H9 (cell line): Measurements from ENCODE around the gene PARP1. TPM values are rescaled to one million over a fixed set of nuclear protein-coding genes. Genes with fewer than 3 reads are reported as not detected.

Source experiments
- DNase-seq: peaks from one replicate; pipeline ENCODE4 v3.0.0-alpha.2; 2017
- H2AFZ ChIP-seq: one replicate; pipeline ENCODE4 v1.6.1; 2013; ENCODE audit warnings: mild to moderate bottlenecking, low read length, control low read depth, moderate library complexity
- H2AK5ac ChIP-seq: 2 replicates; pipeline ENCODE4 v1.6.1; 2013; ENCODE audit warnings: low read length, control low read depth, mixed read lengths; ENCODE audit not compliant: insufficient read length
- H2BK120ac ChIP-seq: one replicate; pipeline ENCODE4 v1.6.1; 2013; ENCODE audit warnings: low read depth, mild to moderate bottlenecking, low read length, control low read depth, inconsistent platforms; ENCODE audit not compliant: poor library complexity, severe bottlenecking
- H2BK12ac ChIP-seq: 2 replicates; pipeline ENCODE4 v1.6.1; 2013; ENCODE audit warnings: low read length, control low read depth, mixed read lengths, low read depth; ENCODE audit not compliant: insufficient read length
- H2BK15ac ChIP-seq: 2 replicates; pipeline ENCODE4 v1.6.1; 2013; ENCODE audit warnings: low read depth, low read length, control low read depth
- H2BK20ac ChIP-seq: one replicate; pipeline ENCODE4 v1.6.1; 2013; ENCODE audit warnings: low read depth, mild to moderate bottlenecking, low read length, control low read depth, inconsistent platforms; ENCODE audit not compliant: poor library complexity, severe bottlenecking
- H2BK5ac ChIP-seq: 2 replicates; pipeline ENCODE4 v1.6.1; 2013; ENCODE audit warnings: low read length, control low read depth, mixed read lengths; ENCODE audit not compliant: insufficient read length
- H3K14ac ChIP-seq: 2 replicates; pipeline ENCODE4 v1.6.1; 2013; ENCODE audit warnings: low read length, control low read depth; ENCODE audit not compliant: insufficient read depth
- H3K18ac ChIP-seq: 2 replicates; pipeline ENCODE4 v1.6.1; 2013; ENCODE audit warnings: low read depth, mild to moderate bottlenecking, mixed read lengths, low read length, control low read depth; ENCODE audit not compliant: insufficient read length
- H3K23ac ChIP-seq: 2 replicates; pipeline ENCODE4 v1.6.1; 2013; ENCODE audit warnings: low read length, control low read depth, mixed read lengths, low read depth; ENCODE audit not compliant: insufficient read length
- H3K23me2 ChIP-seq: 2 replicates; pipeline ENCODE4 v1.6.1; 2013; ENCODE audit warnings: low read depth, mild to moderate bottlenecking, mixed read lengths, low read length, control low read depth; ENCODE audit not compliant: insufficient read length, poor library complexity, severe bottlenecking
- H3K27ac ChIP-seq: 2 replicates; pipeline ENCODE4 v1.5.1; 2013; ENCODE audit warnings: low read length, control low read depth, mixed read lengths, low read depth; ENCODE audit not compliant: insufficient read length
- H3K27me3 ChIP-seq: 2 replicates; pipeline ENCODE4 v1.6.1; 2013; ENCODE audit warnings: low read length, control low read depth, inconsistent platforms; ENCODE audit not compliant: insufficient read depth
- H3K4ac ChIP-seq: 2 replicates; pipeline ENCODE4 v1.6.1; 2013; ENCODE audit warnings: low read depth, mild to moderate bottlenecking, control low read depth, inconsistent platforms, low read length, moderate library complexity
- H3K4me1 ChIP-seq: 2 replicates; pipeline ENCODE4 v1.6.1; 2013; ENCODE audit warnings: low read length, control low read depth, inconsistent platforms; ENCODE audit not compliant: insufficient read depth
- H3K4me2 ChIP-seq: 2 replicates; pipeline ENCODE4 v1.6.1; 2013; ENCODE audit warnings: low read length, control low read depth, mixed read lengths; ENCODE audit not compliant: insufficient read length, insufficient read depth
- H3K56ac ChIP-seq: 2 replicates; pipeline ENCODE4 v1.6.1; 2013; ENCODE audit warnings: low read depth, mild to moderate bottlenecking, mixed read lengths, low read length, control low read depth; ENCODE audit not compliant: insufficient read length
- H3K79me1 ChIP-seq: 2 replicates; pipeline ENCODE4 v1.6.1; 2013; ENCODE audit warnings: low read depth, mild to moderate bottlenecking, moderate library complexity, low read length, control low read depth, inconsistent platforms; ENCODE audit not compliant: insufficient read depth, poor library complexity, severe bottlenecking
- H3K79me2 ChIP-seq: 2 replicates; pipeline ENCODE4 v1.6.1; 2013; ENCODE audit warnings: low read length, control low read depth, inconsistent platforms; ENCODE audit not compliant: insufficient read depth
- H3K9ac ChIP-seq: 2 replicates; pipeline ENCODE4 v1.6.1; 2013; ENCODE audit warnings: low read length, control low read depth, mixed read lengths; ENCODE audit not compliant: insufficient read length; ENCODE audit errors: extremely low read depth
- H3K9me3 ChIP-seq: one replicate; pipeline ENCODE4 v1.6.1; 2013; ENCODE audit warnings: low read depth, low read length, inconsistent platforms; ENCODE audit not compliant: control insufficient read depth
- H3T11ph ChIP-seq: one replicate; pipeline ENCODE4 v1.6.1; 2013; ENCODE audit warnings: mild to moderate bottlenecking, low read length, control low read depth, inconsistent platforms
- H4K20me1 ChIP-seq: one replicate; pipeline ENCODE4 v1.6.1; 2013; ENCODE audit not compliant: control insufficient read depth, insufficient read length, insufficient read depth
- H4K5ac ChIP-seq: 2 replicates; pipeline ENCODE4 v1.6.1; 2013; ENCODE audit warnings: low read depth, mild to moderate bottlenecking, mixed read lengths, low read length, control low read depth; ENCODE audit not compliant: insufficient read length
- H4K8ac ChIP-seq: replicated peaks from 2 replicates; pipeline ENCODE4 v1.6.1; 2013; ENCODE audit warnings: low read length, control low read depth, mixed read lengths, low read depth; ENCODE audit not compliant: insufficient read length
- H4K91ac ChIP-seq: 2 replicates; pipeline ENCODE4 v1.6.1; 2013; ENCODE audit warnings: low read depth, mild to moderate bottlenecking, moderate library complexity, mixed read lengths, low read length, control low read depth; ENCODE audit not compliant: insufficient read length
- H3K27ac Mint-ChIP-seq, 3 experiments: 2 replicates in 2 of 3; 3 replicates in 1 of 3; pipeline ENCODE4 v1.8.0; 2020 to 2021; ENCODE audit warnings: mixed read lengths in 3 of 3, mild to moderate bottlenecking in 1 of 3, moderate library complexity in 1 of 3
- H3K27me3 Mint-ChIP-seq: 2 replicates; pipeline ENCODE4 v1.8.0; 2021; ENCODE audit warnings: low read depth, mild to moderate bottlenecking, moderate library complexity, mixed read lengths
- H3K36me3 Mint-ChIP-seq, 3 experiments: 2 replicates in 2 of 3; 3 replicates in 1 of 3; pipeline ENCODE4 v1.8.0; 2020 to 2021; ENCODE audit warnings: low read depth in 3 of 3, mixed read lengths in 3 of 3; ENCODE audit not compliant: insufficient read depth in 1 of 3
- H3K4me1 Mint-ChIP-seq, 2 experiments: 2 replicates each; pipeline ENCODE4 v1.8.0; 2020; ENCODE audit warnings: mixed read lengths in 2 of 2
- H3K4me3 Mint-ChIP-seq, 2 experiments: 2 replicates in 1 of 2; 3 replicates in 1 of 2; pipeline ENCODE4 v1.8.0; 2020 to 2021; ENCODE audit warnings: mild to moderate bottlenecking in 2 of 2, mixed read lengths in 2 of 2, moderate library complexity in 1 of 2
- H3K9me3 Mint-ChIP-seq, 2 experiments: 2 replicates in 1 of 2; 3 replicates in 1 of 2; pipeline ENCODE4 v1.8.0; 2020; ENCODE audit warnings: mild to moderate bottlenecking in 2 of 2, mixed read lengths in 2 of 2, moderate library complexity in 1 of 2
- WGBS: extraction: QIAGEN DNeasy Blood & Tissue Kit; methylation state at CpG from one replicate; pipeline ENCODE4 v1.1.7; 2013; ENCODE audit warnings: missing lambda C conversion rate, low lambda C conversion rate, mixed read lengths; ENCODE audit not compliant: insufficient read length; ENCODE audit errors: extremely low coverage; 5-methylcytosine and 5-hydroxymethylcytosine counted together
- total RNA-seq: library from RNA; stranded (reverse); gene quantifications from 2 replicates; pipeline ENCODE4 v1.2.1, GENCODE V29; 2021
- TF ChIP-seq, protein P1 (sequence below): fragments of 200-600 bp; sonication (generic); conservative IDR thresholded peaks from 3 replicates; pipeline ENCODE4 v1.8.0; 2021; ENCODE audit warnings: antibody characterized with exemption, mild to moderate bottlenecking

Gene PARP1
- total RNA-seq, 1 experiment from 2014 or later: 337 TPM

DNA sequence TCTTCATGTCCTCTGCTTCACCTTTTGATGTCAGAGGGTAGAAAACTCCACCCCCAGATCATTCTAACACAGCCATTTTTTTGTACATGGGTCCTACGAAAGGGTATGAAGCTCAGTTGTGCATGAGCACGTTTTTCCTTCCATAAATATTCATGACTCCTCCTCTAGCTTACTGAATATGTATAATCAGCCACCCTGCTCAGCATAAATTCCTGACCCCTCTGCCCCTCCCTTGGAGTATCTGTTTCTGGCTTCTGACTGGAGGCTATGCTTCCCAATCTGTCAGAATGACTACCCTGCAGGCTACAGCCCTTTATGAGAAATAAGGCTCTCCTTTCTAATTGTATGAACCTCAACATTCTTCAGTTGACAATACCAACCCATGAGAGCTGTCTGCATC, 42.8 kb upstream of the PARP1 start:
- no peak overlapping the region for H2BK20ac ChIP-seq
- H3K4me3 Mint-ChIP-seq: no peak overlapping the region
- H3K4ac ChIP-seq: no peak overlapping the region
- H3K23ac ChIP-seq: no peak overlapping the region
- no peak overlapping the region for H3K56ac ChIP-seq
- H3K9me3 ChIP-seq: no peaks in the 10 kb centered on the region
- no peak overlapping the region for H3K14ac ChIP-seq
- H3K4me2 ChIP-seq: no peak overlapping the region
- no peaks in the 10 kb centered on the region for H3K79me2 ChIP-seq
- H2AFZ ChIP-seq: no peak overlapping the region
- no peak overlapping the region for H3K9ac ChIP-seq
- no peaks in the 10 kb centered on the region for H3K4me1 ChIP-seq
- H3K9me3 Mint-ChIP-seq: no peaks in the 10 kb centered on the region
- H4K5ac ChIP-seq: no peak overlapping the region
- H2AK5ac ChIP-seq: no peak overlapping the region
- no peak overlapping the region for H4K8ac ChIP-seq
- TF ChIP-seq, protein P1, sequence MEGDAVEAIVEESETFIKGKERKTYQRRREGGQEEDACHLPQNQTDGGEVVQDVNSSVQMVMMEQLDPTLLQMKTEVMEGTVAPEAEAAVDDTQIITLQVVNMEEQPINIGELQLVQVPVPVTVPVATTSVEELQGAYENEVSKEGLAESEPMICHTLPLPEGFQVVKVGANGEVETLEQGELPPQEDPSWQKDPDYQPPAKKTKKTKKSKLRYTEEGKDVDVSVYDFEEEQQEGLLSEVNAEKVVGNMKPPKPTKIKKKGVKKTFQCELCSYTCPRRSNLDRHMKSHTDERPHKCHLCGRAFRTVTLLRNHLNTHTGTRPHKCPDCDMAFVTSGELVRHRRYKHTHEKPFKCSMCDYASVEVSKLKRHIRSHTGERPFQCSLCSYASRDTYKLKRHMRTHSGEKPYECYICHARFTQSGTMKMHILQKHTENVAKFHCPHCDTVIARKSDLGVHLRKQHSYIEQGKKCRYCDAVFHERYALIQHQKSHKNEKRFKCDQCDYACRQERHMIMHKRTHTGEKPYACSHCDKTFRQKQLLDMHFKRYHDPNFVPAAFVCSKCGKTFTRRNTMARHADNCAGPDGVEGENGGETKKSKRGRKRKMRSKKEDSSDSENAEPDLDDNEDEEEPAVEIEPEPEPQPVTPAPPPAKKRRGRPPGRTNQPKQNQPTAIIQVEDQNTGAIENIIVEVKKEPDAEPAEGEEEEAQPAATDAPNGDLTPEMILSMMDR: no peak
- H3K27me3 Mint-ChIP-seq: peaks cover 2% of the 10 kb centered on the region; the same call in 1 of the 2 replicates
- WGBS: no CpG with 5 or more reads among the region's 2 CpGs
- no peak overlapping the region for H3T11ph ChIP-seq
- no peak overlapping the region for H3K18ac ChIP-seq
- no peak overlapping the region for H3K27ac Mint-ChIP-seq
- H4K91ac ChIP-seq: no peak overlapping the region
- no peaks in the 10 kb centered on the region for H3K23me2 ChIP-seq
- no peak overlapping the region for H3K27ac ChIP-seq
- H2BK120ac ChIP-seq: no peak overlapping the region
- no peaks in the 10 kb centered on the region for H4K20me1 ChIP-seq
- DNase-seq: no peak
- H3K4me1 Mint-ChIP-seq: peaks cover 17 to 21% of the 10 kb centered on the region in 2 experiments
- no peak overlapping the region for H2BK15ac ChIP-seq
- H2BK5ac ChIP-seq: no peak overlapping the region
- H3K27me3 ChIP-seq: no peaks in the 10 kb centered on the region
- no peak overlapping the region for H2BK12ac ChIP-seq
- no peaks in the 10 kb centered on the region for H3K36me3 Mint-ChIP-seq
- no peaks in the 10 kb centered on the region for H3K79me1 ChIP-seq
